Stimulated activated naive CD8-positive, alpha-beta T cell treated with anti-CD3 and anti-CD28 coated beads, Interleukin-15, Interleukin-2, amounts not matched to agents 100 ng/mL and 50 ng/mL, for 24 hours (primary cell): Measurements from ENCODE around the gene MAP4K2.

Experiments used
- H3K27ac Mint-ChIP-seq: one replicate; pipeline ENCODE4 v1.8.0; 2021; ENCODE audit warnings: mild to moderate bottlenecking, mixed read lengths
- H3K27me3 Mint-ChIP-seq: one replicate; pipeline ENCODE4 v1.8.0; 2021; ENCODE audit warnings: mixed read lengths
- H3K36me3 Mint-ChIP-seq: one replicate; pipeline ENCODE4 v1.8.0; 2021; ENCODE audit warnings: low read depth, mixed read lengths
- H3K4me1 Mint-ChIP-seq: one replicate; pipeline ENCODE4 v1.8.0; 2021; ENCODE audit warnings: low read depth, mixed read lengths
- H3K4me3 Mint-ChIP-seq: one replicate; pipeline ENCODE4 v1.8.0; 2021; ENCODE audit warnings: mild to moderate bottlenecking, mixed read lengths
- H3K9me3 Mint-ChIP-seq: one replicate; pipeline ENCODE4 v1.8.0; 2021; ENCODE audit warnings: mixed read lengths

The MAP4K2 gene

DNA sequence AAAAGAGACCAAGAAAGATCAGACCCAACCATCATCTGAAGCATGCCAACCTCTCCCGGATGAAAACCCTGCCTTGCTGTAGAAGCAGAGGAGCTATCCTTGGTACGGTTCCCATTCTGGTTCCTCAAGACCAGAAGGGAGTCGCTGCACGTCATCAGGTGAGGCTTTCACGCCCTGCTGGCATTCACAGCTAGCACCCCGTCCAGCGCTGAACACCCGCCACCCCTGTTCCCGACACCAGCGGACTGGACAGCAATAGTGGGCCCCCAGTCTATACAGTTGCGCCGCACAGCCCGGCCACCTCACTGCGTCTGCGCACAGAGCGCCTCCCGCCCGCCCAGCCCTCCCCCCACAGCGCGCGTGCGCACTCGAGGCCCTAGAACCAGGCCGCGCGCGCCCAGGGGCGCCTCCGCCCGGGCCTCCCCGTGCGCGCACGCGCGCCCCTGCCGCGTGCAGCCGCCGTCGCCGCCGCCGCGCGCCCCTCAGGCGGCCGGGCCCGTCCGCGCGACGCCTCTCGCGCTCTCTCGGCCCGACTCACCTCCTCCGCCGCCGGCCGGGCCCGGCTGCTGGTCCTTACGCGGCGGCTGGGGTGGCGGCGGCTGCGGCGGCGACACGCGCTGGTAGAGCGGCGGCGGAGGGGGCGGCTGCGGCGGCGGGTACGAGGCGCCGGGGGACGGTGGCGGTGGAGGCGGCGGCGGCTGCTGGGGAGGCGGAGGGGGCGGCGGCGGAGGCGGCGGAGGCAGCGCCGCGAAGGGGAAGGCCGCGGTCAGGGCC is 25.4 kb downstream of the MAP4K2 start:
- Mint-ChIP-seq H3K27ac (peak overlapping the region; percentile 93), H3K36me3 (peaks cover 67% of the 10 kb centered on the region), H3K4me3 (peak overlapping the region; percentile 95), H3K4me1 (peaks cover 68% of the 10 kb centered on the region), H3K27me3 (no peaks in the 10 kb centered on the region), H3K9me3 (no peaks in the 10 kb centered on the region)

- H3K9me3 Mint-ChIP-seq, result no peaks in the 10 kb centered on the region
- H3K4me1 Mint-ChIP-seq, result peaks cover 76% of the 10 kb centered on the region
- H3K36me3 Mint-ChIP-seq, result peaks cover 71% of the 10 kb centered on the region
- H3K27ac Mint-ChIP-seq, result peak overlapping the region; percentile 93
- no peaks in the 10 kb centered on the region for H3K27me3 Mint-ChIP-seq
- peak overlapping the region; percentile 95 for H3K4me3 Mint-ChIP-seq
Measured at GRCh38 chr11:64776875-64777274, 26.1 kb downstream of the MAP4K2 start.

DNA sequence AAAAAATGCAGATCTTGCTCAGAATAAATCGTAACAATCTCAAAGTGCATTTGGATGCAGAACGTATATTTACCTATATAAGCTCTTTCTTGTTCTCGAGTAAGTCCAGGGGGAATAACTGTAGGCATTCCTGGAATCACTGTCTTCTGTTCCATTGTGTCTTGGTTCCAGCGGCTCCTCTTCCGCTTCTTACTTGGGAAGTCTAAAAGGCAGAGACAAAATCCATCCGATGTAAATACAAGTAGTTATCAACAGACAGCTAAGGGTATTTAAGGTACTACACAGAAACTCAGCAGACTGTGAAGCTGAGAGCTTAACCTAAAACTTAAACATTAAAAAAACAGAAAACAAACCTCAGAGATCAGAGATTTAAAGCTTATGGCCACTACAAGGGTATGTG is 26.6 kb downstream of the MAP4K2 start:
- Mint-ChIP-seq H3K4me1 (peaks cover 80% of the 10 kb centered on the region), H3K4me3 (peak overlapping the region; percentile 95), H3K27ac (peak overlapping the region; percentile 93), H3K27me3 (no peaks in the 10 kb centered on the region), H3K9me3 (no peaks in the 10 kb centered on the region), H3K36me3 (peaks cover 75% of the 10 kb centered on the region)

DNA sequence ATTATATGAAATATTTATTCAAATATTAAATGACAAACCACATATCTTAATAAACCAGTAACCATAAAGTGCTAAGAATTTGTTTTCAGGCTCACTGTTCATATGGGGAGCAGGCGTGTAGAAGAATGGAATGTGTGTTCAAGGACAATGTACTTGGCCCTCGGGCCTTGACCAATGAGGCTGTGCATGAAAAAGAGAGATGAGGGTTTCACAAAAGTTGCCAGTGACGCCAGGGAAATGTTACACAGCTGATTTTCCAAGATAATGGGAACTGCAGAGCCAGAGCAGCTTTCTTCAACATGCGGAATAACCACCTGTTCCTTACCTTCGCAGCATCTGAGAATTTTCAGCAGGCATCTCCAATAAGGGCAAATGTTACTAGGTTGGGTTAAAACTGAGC is 28.9 kb downstream of the MAP4K2 start:
- Mint-ChIP-seq H3K36me3 (peaks cover 86% of the 10 kb centered on the region), H3K27me3 (no peaks in the 10 kb centered on the region), H3K4me1 (peaks cover 84% of the 10 kb centered on the region), H3K27ac (peak overlapping the region; percentile 2), H3K9me3 (no peaks in the 10 kb centered on the region), H3K4me3 (peak overlapping the region; percentile 95)

GRCh38 chr11:64772303-64773018 is 30.6 kb downstream of the MAP4K2 start:
- H3K27ac Mint-ChIP-seq, result peak overlapping the region; percentile 60
- peak overlapping the region; percentile 51 for H3K4me3 Mint-ChIP-seq
- peaks cover 96% of the 10 kb centered on the region for H3K4me1 Mint-ChIP-seq
- H3K9me3 Mint-ChIP-seq, result no peaks in the 10 kb centered on the region
- H3K36me3 Mint-ChIP-seq, result peaks cover 100% of the 10 kb centered on the region
- no peaks in the 10 kb centered on the region for H3K27me3 Mint-ChIP-seq

- Mint-ChIP-seq H3K4me1 (peaks cover 96% of the 10 kb centered on the region), H3K27ac (peak overlapping the region; percentile 60), H3K9me3 (no peaks in the 10 kb centered on the region), H3K4me3 (peak overlapping the region; percentile 51), H3K36me3 (peaks cover 99% of the 10 kb centered on the region), H3K27me3 (no peaks in the 10 kb centered on the region)
Measured at GRCh38 chr11:64771861-64772260, 31.2 kb downstream of the MAP4K2 start.

DNA sequence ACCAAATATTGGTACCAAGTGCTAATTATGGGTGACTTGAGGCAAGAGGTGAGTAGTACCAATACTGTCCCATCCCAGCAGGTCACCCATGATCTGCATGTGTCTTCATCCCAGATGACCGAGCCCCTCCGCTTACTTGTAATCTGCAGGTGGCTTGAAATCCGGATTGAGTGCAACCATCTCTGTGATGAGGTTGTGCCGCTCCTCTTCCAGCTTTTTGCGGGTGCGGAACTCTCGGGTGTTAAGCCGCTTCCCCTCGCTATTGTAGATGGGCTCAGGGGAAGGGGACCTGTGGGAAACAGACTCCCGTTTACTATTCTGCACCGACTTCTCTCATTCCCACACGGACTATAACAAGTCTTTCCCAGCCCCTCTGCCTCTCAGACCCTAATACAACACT is 32.9 kb downstream of the MAP4K2 start:
- Mint-ChIP-seq H3K4me3 (no peak overlapping the region), H3K36me3 (peaks cover 94% of the 10 kb centered on the region), H3K4me1 (peaks cover 94% of the 10 kb centered on the region), H3K27me3 (no peaks in the 10 kb centered on the region), H3K27ac (no peak overlapping the region), H3K9me3 (no peaks in the 10 kb centered on the region)

DNA sequence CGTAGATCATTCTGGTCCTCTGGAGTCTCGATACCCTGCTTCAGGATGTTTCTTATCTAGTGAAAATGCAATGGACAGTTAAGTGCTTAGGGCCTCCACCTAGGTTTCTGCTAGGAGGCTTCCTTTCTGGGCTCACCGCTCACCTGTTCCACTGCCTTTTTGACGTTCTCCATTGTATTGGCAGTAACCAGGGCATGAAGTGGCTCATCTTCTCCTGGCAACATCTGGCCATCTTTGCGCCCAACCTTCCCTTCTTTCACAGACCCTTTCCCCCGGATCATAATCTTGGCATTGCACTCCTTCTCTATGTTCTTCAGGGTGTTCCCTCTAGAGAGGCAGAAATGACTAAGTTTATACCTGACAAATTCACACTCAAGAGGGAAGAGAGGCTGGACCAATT is 33.7 kb downstream of the MAP4K2 start:
- H3K36me3 Mint-ChIP-seq, result peaks cover 94% of the 10 kb centered on the region
- H3K27ac Mint-ChIP-seq, result peak overlapping the region; percentile 54
- peak overlapping the region; percentile 17 for H3K4me3 Mint-ChIP-seq
- H3K4me1 Mint-ChIP-seq, result peaks cover 94% of the 10 kb centered on the region
- no peaks in the 10 kb centered on the region for H3K27me3 Mint-ChIP-seq
- no peaks in the 10 kb centered on the region for H3K9me3 Mint-ChIP-seq

GRCh38 chr11:64768300-64768694 is 34.7 kb downstream of the MAP4K2 start:
- Mint-ChIP-seq H3K27ac (peak overlapping the region; percentile 34), H3K27me3 (no peaks in the 10 kb centered on the region), H3K4me3 (no peak overlapping the region), H3K9me3 (no peaks in the 10 kb centered on the region), H3K4me1 (peaks cover 95% of the 10 kb centered on the region), H3K36me3 (peaks cover 91% of the 10 kb centered on the region)

DNA sequence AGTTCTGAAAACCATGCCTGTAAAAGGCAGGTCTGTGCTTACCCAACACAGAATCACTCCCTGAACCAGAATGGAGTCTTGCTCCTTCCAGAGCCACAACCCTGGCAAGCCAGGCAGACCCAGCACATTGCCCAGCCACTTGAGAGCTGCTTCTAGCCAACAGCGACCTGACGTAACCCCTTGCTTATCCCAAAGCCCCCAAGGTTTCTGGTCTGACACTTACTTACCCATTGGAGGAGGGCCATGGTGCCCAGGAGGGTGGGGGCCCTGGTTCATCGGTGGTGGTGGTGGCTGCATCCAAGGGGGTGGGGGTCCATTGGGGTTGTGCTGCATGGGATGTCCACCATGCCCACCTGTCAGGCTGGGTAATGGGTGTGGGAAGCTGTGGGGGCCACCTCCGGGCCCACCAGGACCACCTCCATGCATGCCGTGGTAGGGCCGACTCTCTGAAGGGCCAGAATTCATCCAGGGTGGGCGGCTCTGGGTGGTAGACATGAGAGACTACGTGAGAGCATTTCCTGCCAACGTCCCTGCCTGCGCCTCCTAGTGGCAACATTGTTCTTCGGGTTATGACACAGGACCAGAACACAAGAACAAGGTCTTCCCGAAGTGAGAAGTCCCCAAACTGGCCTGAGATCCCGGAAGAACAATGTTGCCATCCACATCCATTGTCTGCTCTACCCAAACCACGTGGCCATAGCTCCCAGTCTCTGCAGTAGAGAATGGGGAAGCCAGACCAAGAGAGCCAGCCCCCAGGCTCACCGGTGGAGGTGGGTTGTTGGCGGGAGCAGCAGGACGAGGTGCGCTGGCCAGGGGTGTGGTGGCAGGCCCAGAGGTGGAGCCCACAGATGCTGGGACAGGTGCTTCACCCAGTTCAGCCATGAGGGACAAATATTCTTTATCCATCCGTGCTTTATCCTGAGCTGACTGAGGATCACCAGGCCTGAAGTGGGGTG is 35.4 kb downstream of the MAP4K2 start:
- Mint-ChIP-seq H3K4me1 (peaks cover 95% of the 10 kb centered on the region), H3K9me3 (no peaks in the 10 kb centered on the region), H3K36me3 (peaks cover 91% of the 10 kb centered on the region), H3K27ac (peak overlapping the region; percentile 76), H3K4me3 (no peak overlapping the region), H3K27me3 (no peaks in the 10 kb centered on the region)

DNA sequence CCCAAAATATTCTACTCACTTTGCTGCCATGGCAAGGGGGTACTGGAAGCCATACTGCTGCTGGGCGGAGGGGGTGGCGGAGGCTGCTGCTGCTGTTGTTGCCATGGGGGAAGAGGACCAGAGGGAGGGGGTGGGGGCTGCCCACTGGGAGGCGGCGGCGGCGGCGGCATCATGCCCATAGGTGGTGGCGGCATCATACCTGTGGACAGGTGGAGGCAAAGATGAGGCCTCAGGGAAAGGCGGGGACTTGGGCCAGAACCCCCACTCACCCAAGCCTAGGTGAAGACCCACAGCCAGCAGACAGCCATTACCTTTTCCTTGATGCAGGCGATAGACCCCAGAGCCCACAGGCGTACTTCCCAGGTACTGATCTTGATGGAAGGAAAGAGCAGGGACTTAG is 36.1 kb downstream of the MAP4K2 start:
- Mint-ChIP-seq H3K4me1 (peaks cover 95% of the 10 kb centered on the region), H3K4me3 (no peak overlapping the region), H3K27ac (peak overlapping the region; percentile 76), H3K27me3 (no peaks in the 10 kb centered on the region), H3K36me3 (peaks cover 90% of the 10 kb centered on the region), H3K9me3 (no peaks in the 10 kb centered on the region)

DNA sequence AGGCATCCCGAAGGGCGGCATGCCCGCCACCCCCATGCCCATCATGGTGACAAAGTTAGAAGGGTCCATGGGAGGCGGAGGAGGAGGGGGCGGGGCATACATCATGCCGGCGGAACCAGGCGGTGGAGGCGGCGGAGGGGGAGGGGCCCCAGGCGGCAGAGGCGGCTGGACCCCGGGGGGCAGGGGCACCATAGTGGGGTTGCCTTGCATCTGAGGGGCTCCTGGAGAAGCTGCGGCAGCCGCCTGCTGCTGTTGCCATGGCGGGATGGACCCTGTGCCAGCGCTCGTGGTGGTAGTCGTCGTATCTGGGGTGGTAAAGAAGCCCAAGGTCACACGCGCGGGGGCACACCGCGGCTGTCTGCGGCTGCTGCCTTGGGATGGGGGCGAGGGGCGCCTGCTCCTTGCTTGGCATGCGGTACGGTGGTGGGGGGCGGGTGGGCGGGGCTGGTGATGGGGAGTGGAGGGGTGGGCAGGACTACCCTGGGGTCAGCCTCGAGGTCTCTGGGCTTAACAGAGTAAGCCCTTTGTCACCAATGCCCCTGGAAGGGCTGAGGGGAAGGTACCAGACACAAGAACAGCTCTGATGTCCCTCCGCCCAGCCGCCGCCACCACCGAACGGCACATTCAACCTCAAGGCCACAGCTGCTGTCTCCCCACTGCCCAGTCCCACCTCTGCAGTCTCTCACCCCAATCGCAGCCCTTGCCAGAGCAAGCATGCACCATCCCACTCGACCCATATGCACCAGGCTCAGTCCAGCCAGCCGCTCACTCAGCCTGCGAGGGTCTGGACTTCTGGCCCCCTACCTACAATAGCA is 37.0 kb downstream of the MAP4K2 start:
- Mint-ChIP-seq H3K9me3 (no peaks in the 10 kb centered on the region), H3K36me3 (peaks cover 81% of the 10 kb centered on the region), H3K27ac (peak overlapping the region; percentile 83), H3K4me3 (no peak overlapping the region), H3K4me1 (peaks cover 92% of the 10 kb centered on the region), H3K27me3 (no peaks in the 10 kb centered on the region)

DNA sequence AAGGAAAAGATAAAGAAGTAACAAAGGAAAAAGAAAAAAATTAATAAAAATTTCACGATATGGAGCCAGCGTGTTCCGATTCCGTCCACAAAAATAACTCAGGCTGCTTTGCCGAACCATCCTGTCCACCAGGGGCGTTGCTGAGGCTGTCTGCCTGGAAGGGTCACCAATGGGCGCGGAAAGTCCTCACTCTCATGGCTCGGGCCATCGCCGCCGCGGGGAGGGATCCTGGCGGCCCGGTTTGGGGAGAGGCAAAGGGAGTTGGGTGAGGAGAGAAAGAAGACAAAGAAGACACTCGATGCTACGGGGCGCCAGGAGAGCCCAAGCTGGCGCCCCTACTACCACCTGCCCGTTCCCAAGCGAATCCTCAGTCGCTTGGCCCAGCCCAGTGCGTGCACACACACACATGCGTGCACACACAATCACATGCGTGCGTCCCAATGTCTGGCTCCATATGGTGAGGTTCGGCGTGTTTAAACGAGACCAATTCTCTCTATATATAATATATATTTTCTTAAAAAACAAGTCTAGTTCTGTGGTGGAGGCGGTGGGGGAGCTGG is 37.6 kb downstream of the MAP4K2 start:
- Mint-ChIP-seq H3K4me3 (peak overlapping the region; percentile 71), H3K4me1 (peaks cover 92% of the 10 kb centered on the region), H3K27ac (peak overlapping the region; percentile 85), H3K36me3 (peaks cover 74% of the 10 kb centered on the region), H3K9me3 (no peaks in the 10 kb centered on the region), H3K27me3 (no peaks in the 10 kb centered on the region)

GRCh38 chr11:64764753-64765152 is 38.3 kb downstream of the MAP4K2 start:
- peaks cover 68% of the 10 kb centered on the region for H3K36me3 Mint-ChIP-seq
- peaks cover 94% of the 10 kb centered on the region for H3K4me1 Mint-ChIP-seq
- no peaks in the 10 kb centered on the region for H3K9me3 Mint-ChIP-seq
- H3K27me3 Mint-ChIP-seq, result no peaks in the 10 kb centered on the region
- H3K4me3 Mint-ChIP-seq, result peak overlapping the region; percentile 71
- H3K27ac Mint-ChIP-seq, result peak overlapping the region; percentile 85
